HCT116 (cell line): ENCODE data around the gene CYP26B1. TPM values are rescaled to one million over a fixed set of nuclear protein-coding genes. Genes with fewer than 3 reads are reported as not detected.

Experiments used
- ATAC-seq: fragments of 200-7000 bp; cut with Tn5 transposase; 2 replicates; pipeline ENCODE4 v1.9.1; 2020; ENCODE audit warnings: mild to moderate bottlenecking, moderate library complexity
- BruUV-seq: library from RNA; stranded (reverse); fragments of 400-500 nt; replicated peaks from 2 replicates; lab custom pipeline; 2021; lab: Mats Ljungman, UMichigan
- CTCF ChIA-PET: fragments of 300-600 bp; sonication (Branson Sonifier 250); formaldehyde crosslinking; loops from one replicate; lab custom pipeline; 2021; ENCODE audit warnings: antibody characterized with exemption; lab: Charles Lee
- POLR2A ChIA-PET: fragments of 300-600, 350-600 bp; sonication (Branson Sonifier 250); formaldehyde crosslinking; loops from one replicate; lab custom pipeline; 2021; ENCODE audit warnings: antibody characterized with exemption; lab: Charles Lee
- RAD21 ChIA-PET, 2 experiments: fragments of 300-600 bp; sonication (Branson Sonifier 250); formaldehyde crosslinking; loops; one replicate each; lab custom pipeline; 2023; ENCODE audit warnings: low total read pairs in 2 of 2; ENCODE audit not compliant: uncharacterized antibody in 2 of 2, unreplicated experiment in 2 of 2, low non-redundant PET in 1 of 2; lab: Charles Lee
- DNase-seq: peaks from one replicate; pipeline ENCODE4 v3.0.0-alpha.2; 2010; ENCODE audit warnings: low read depth, low spot score
- H2AFZ ChIP-seq: fragments of 200-600 bp; shearing (Covaris generic), sonication (generic); 2 replicates; pipeline ENCODE4 v1.6.1; 2017; ENCODE audit warnings: low read depth, mixed run types, mixed read lengths, antibody characterized with exemption, low read length; ENCODE audit not compliant: poor library complexity, severe bottlenecking
- H3K27ac ChIP-seq: 2 replicates; pipeline ENCODE4 v1.5.1; 2012; ENCODE audit warnings: low read depth, low read length
- H3K27me3 ChIP-seq: fragments of 200-600 bp; sonication (generic); 2 replicates; pipeline ENCODE4 v1.6.1; 2016; ENCODE audit warnings: mixed run types, low read length, mixed read lengths; ENCODE audit not compliant: insufficient read depth
- H3K36me3 ChIP-seq, 2 experiments: fragments of 200-500 bp in 1 of 2; fragments of 200-600 bp in 1 of 2; sonication (Bioruptor generic) in 1 of 2; sonication (generic) in 1 of 2; 2 replicates each; pipeline versions ENCODE4 v1.5.1 to v1.6.1; 2014 to 2016; ENCODE audit warnings: low read length in 2 of 2, inconsistent platforms in 1 of 2, mixed read lengths in 1 of 2, mixed run types in 1 of 2; ENCODE audit not compliant: insufficient read depth in 2 of 2, control insufficient read depth in 1 of 2
- H3K4me1 ChIP-seq, 2 experiments: fragments of 200-600 bp in 1 of 2; sonication (generic) in 1 of 2; 2 replicates each; pipeline versions ENCODE4 v1.5.1 to v1.6.1; 2012 to 2017; ENCODE audit warnings: low read length in 2 of 2, inconsistent platforms in 1 of 2, mild to moderate bottlenecking in 1 of 2, mixed read lengths in 1 of 2, mixed run types in 1 of 2, moderate library complexity in 1 of 2; ENCODE audit not compliant: insufficient read depth in 2 of 2, control insufficient read depth in 1 of 2
- H3K4me2 ChIP-seq: fragments of 200-600 bp; sonication (generic); 2 replicates; pipeline ENCODE4 v1.6.1; 2017; ENCODE audit warnings: mixed run types, low read length, mixed read lengths
- H3K4me3 ChIP-seq, 2 experiments: fragments of 200-600 bp in 1 of 2; sonication (generic) in 1 of 2; replicated peaks in 1 of 2; 2 replicates each; pipeline ENCODE4 v1.5.1; 2011 to 2016; ENCODE audit warnings: low read length in 2 of 2, control low read depth in 1 of 2, low read depth in 1 of 2, mild to moderate bottlenecking in 1 of 2, mixed read lengths in 1 of 2, mixed run types in 1 of 2
- H3K79me2 ChIP-seq: fragments of 200-600 bp; sonication (generic); 2 replicates; pipeline ENCODE4 v1.6.1; 2017; ENCODE audit warnings: mild to moderate bottlenecking, mixed run types, low read length, moderate library complexity, mixed read lengths; ENCODE audit not compliant: insufficient read depth
- H3K9ac ChIP-seq: fragments of 200-600 bp; sonication (generic); 2 replicates; pipeline ENCODE4 v1.6.1; 2016; ENCODE audit warnings: low read length, mixed read lengths
- H3K9me2 ChIP-seq: fragments of 200-600 bp; sonication (generic), shearing (Covaris generic); 2 replicates; pipeline ENCODE4 v1.6.1; 2017; ENCODE audit warnings: mixed run types, mild to moderate bottlenecking, moderate library complexity; ENCODE audit not compliant: insufficient read depth
- H3K9me3 ChIP-seq, 2 experiments: fragments of 200-500 bp in 1 of 2; fragments of 200-600 bp in 1 of 2; sonication (Bioruptor generic) in 1 of 2; sonication (generic) in 1 of 2; 2 replicates each; pipeline ENCODE4 v1.6.1; 2014 to 2017; ENCODE audit warnings: low read length in 2 of 2, mixed read lengths in 2 of 2, inconsistent platforms in 1 of 2, low read depth in 1 of 2, mild to moderate bottlenecking in 1 of 2, mixed run types in 1 of 2, moderate library complexity in 1 of 2; ENCODE audit not compliant: control insufficient read depth in 1 of 2, insufficient read depth in 1 of 2
- H4K20me1 ChIP-seq: fragments of 200-600 bp; sonication (generic), shearing (Covaris generic); 2 replicates; pipeline ENCODE4 v1.6.1; 2017; ENCODE audit warnings: mixed run types, mild to moderate bottlenecking, moderate library complexity; ENCODE audit not compliant: insufficient read depth
- CBX3 ChIP-seq: IDR thresholded peaks from 2 replicates; pipeline ENCODE4 v1.6.1; 2012; ENCODE audit warnings: low read depth
- EGR1 ChIP-seq: IDR thresholded peaks from 2 replicates; pipeline ENCODE4 v1.6.1; 2012; ENCODE audit warnings: low read depth
- EZH2 ChIP-seq: fragments of 200-600 bp; sonication (generic); IDR thresholded peaks from 2 replicates; pipeline ENCODE4 v1.6.1; 2017; ENCODE audit warnings: antibody characterized with exemption, mixed run types
- EZH2phosphoT487 ChIP-seq: fragments of 200-600 bp; IDR thresholded peaks from 2 replicates; pipeline ENCODE4 v1.6.1; 2018; ENCODE audit warnings: antibody characterized with exemption, borderline replicate concordance
- FOSL1 ChIP-seq: IDR thresholded peaks from 2 replicates; pipeline ENCODE4 v1.6.1; 2012; ENCODE audit warnings: low read depth
- JUND ChIP-seq: IDR thresholded peaks from 2 replicates; pipeline ENCODE4 v1.6.1; 2012
- MAX ChIP-seq: IDR thresholded peaks from 2 replicates; pipeline ENCODE4 v1.6.1; 2012
- POLR2A ChIP-seq: IDR thresholded peaks from 2 replicates; pipeline ENCODE4 v1.7.0; 2011; ENCODE audit warnings: borderline replicate concordance; ENCODE audit not compliant: insufficient read depth, insufficient read length; ENCODE audit errors: extremely low read depth
- POLR2AphosphoS5 ChIP-seq: IDR thresholded peaks from 2 replicates; pipeline ENCODE4 v1.6.1; 2011; ENCODE audit warnings: mild to moderate bottlenecking, low read depth, low read length, moderate library complexity
- RAD21 ChIP-seq: IDR thresholded peaks from 2 replicates; pipeline ENCODE4 v1.6.1; 2012; ENCODE audit warnings: low read depth, mild to moderate bottlenecking
- SIN3A ChIP-seq: IDR thresholded peaks from 2 replicates; pipeline ENCODE4 v1.6.1; 2012; ENCODE audit warnings: low read depth
- SP1 ChIP-seq: IDR thresholded peaks from 2 replicates; pipeline ENCODE4 v1.6.1; 2012; ENCODE audit warnings: low read depth
- SRF ChIP-seq: IDR thresholded peaks from 2 replicates; pipeline ENCODE4 v1.6.1; 2012; ENCODE audit warnings: low read depth
- TCF7L2 ChIP-seq: IDR thresholded peaks from 2 replicates; pipeline ENCODE4 v1.7.0; 2011; ENCODE audit warnings: borderline replicate concordance, inconsistent platforms; ENCODE audit not compliant: insufficient read depth, insufficient read length; ENCODE audit errors: extremely low read depth
- YY1 ChIP-seq: IDR thresholded peaks from 2 replicates; pipeline ENCODE4 v1.6.1; 2011; ENCODE audit warnings: low read length, low read depth, moderate library complexity, mild to moderate bottlenecking; ENCODE audit not compliant: insufficient replicate concordance; ENCODE audit errors: extremely low read depth
- ZFX ChIP-seq: fragments of 450-650 bp; IDR thresholded peaks from 2 replicates; pipeline ENCODE4 v1.6.1; 2017
- intact Hi-C: fragments of 100-400 bp; cut with micrococcal nuclease; formaldehyde crosslinking; loops from 2 replicates; pipeline ENCODE4 v1.10.0; 2022
- total RNA-seq: library from RNA; stranded (reverse); gene quantifications from one replicate; pipeline ENCODE4 v1.2.1, GENCODE V29; 2021; ENCODE audit not compliant: unreplicated experiment

The CYP26B1 gene
- total RNA-seq, 1 experiment from 2014 or later = 21.1 TPM

GRCh38 chr2:72115110-72116080 lies 32.3 kb downstream of the CYP26B1 start (continued):
- no peak for TF ChIP-seq YY1
- no peak for TF ChIP-seq ZFX
- no peak for TF ChIP-seq SRF
- TF ChIP-seq TCF7L2 = no peak
- TF ChIP-seq EZH2phosphoT487 = no peak

- TF ChIP-seq POLR2A (no peak), EZH2 (no peak), RAD21 (no peak), YY1 (no peak), POLR2AphosphoS5 (no peak), TCF7L2 (no peak), MAX (no peak), FOSL1 (no peak), EZH2phosphoT487 (no peak), ZFX (no peak), SRF (no peak), SIN3A (no peak), EGR1 (no peak), CBX3 (no peak), JUND (no peak), SP1 (no peak)
- TF ChIP-seq, all 23 proteins: peak for 0
- BruUV-seq = no TSS peak
- no peak overlapping the region for H3K4me3 ChIP-seq
- ChIA-PET RAD21 (interaction anchor here (0.7 to 2.2 kb wide), 2 partner anchors 190 to 191 kb away, joined by 3 to 7 read pairs; no protein-coding TSS in a partner anchor), CTCF (interaction anchor here (1.8 to 2.3 kb wide), 3 partner anchors 13 to 465 kb away, joined by 4 to 6 read pairs (median 6); no protein-coding TSS in a partner anchor), POLR2A (no interaction called here)
- no peak overlapping the region for H2AFZ ChIP-seq
- intact Hi-C loops = no loop called here
- H3K36me3 ChIP-seq = no peaks in the 10 kb centered on the region
- no peak for ATAC-seq
- H3K9me3 ChIP-seq = no peaks in the 10 kb centered on the region
- no peaks in the 10 kb centered on the region for H4K20me1 ChIP-seq
- H3K4me2 ChIP-seq = peak overlapping the region; percentile 68; the same call in 1 of the 2 replicates
- no peaks in the 10 kb centered on the region for H3K79me2 ChIP-seq
- no peak overlapping the region for H3K9ac ChIP-seq
- DNase-seq = no peak
- no peaks in the 10 kb centered on the region for H3K9me2 ChIP-seq
- H3K27ac ChIP-seq = no peak overlapping the region
- no peaks in the 10 kb centered on the region for H3K27me3 ChIP-seq
- peaks cover 22 to 34% of the 10 kb centered on the region in 2 experiments for H3K4me1 ChIP-seq
Observed at GRCh38 chr2:72114693-72115051, 33.0 kb downstream of the CYP26B1 start.
